GM21515 (cell line): ENCODE measurements around the gene SNED1.
"Not testable (repeated sequence)": the region's sequence is repeated elsewhere in the genome, so short reads cannot be mapped to it uniquely, and the experiment has no call there.

ENCODE experiments used
- ATAC-seq: cut with Tn5 transposase; IDR thresholded peaks from one replicate; pipeline ENCODE4 v1.9.1; 2021; ENCODE audit not compliant: unreplicated experiment

Gene SNED1

DNA sequence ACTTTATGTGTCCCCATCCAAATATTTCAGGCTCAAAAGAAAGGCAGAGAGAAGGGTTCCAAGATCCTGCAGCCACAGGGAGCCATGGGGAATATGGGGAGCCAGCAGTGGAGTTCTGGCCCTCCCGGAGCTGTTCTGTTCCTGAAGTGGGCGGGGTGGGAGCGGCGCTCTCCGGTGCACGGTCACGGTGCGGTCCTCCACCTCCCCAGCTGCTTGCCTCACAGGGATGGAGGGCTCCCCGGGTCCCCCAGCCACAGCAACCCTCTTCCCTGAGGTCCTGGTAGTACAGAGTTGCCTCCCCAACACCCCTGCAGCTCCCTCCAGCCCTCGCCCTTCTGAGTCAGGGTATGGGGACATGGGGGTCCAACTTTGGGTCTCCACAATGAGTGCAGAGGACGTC lies 26.2 kb upstream of the SNED1 start:
- ATAC-seq, result no peak

DNA sequence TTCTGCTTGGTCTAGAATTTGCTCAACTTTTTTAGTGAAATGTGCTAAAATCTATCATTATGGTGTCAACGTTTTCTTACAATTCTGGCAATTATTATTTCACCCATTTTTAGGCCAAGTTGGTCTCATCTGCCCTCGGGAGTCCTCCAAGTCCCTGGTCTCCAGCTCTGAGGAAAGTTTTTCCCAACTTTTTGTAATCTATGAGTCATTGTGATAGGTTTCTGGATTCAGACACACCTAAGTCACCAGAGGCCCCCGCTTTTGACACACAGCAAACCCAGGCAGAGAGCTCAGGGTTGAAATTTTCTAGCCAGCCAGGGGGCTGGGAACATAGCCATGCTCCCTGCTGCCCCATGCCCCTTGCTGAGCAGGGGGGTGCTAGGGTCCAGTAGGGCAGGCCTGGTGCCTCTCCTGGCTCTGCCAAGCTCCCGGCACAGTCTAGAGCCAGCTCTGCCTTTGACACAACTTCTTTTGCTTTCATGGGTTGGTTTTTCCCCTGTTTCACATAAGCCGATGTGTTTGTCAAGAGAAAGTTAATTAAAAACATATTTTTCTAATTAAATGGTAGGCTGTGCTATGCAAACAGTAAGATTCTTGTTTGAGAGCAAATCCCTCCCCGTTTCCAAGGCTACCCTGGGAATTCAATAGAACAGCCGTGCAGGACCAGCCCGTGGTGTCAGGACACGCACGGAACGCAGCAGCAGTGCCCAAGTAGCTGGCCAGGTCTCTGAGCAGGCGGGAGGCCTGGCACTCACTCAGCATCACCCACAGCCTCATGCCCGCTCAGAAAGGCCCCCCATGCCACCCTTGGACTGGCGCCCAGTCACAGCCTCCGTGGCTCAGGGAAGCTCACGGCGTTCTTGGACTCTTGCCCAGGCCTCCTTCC lies 25.5 kb upstream of the SNED1 start:
- ATAC-seq, result no peak

DNA sequence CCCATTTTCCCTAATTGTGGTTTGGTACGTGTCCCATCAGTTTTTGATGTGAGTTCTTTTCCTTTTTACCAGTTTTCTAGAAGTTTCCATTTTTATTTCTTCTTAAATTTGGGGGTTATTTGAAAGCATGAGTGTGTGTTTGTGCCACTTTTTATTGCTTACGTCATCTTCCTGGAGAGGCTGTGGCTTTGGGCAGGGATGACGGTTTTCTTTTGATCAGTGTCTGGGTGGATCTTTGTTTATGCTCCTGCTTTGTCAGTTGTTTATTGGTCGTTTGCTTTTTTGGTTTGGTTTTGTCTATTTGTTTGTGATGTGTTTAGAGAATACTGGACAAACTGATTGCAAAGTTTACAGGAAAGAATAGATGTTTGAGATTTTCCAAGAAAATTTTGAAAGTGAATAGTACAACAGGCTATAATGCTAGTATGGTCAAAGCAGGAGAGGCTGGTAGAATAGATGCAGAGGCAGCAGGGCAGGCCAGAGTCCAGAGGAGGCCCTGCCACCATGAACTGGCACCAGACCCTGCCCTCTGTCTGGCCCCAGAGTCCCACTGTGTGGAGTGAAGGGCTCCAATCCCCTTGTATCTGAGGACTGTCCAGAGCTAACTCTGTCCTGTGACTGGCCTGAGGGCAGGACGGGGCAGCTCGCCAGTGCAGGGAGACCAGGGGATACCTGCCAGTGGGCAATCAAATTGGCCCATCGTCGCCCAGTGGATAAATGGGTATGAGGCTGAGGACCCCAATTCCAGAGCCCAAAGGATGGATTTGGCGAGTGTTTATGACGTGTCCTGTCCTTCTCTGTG lies 23.4 kb upstream of the SNED1 start:
- ATAC-seq, result no peak

DNA sequence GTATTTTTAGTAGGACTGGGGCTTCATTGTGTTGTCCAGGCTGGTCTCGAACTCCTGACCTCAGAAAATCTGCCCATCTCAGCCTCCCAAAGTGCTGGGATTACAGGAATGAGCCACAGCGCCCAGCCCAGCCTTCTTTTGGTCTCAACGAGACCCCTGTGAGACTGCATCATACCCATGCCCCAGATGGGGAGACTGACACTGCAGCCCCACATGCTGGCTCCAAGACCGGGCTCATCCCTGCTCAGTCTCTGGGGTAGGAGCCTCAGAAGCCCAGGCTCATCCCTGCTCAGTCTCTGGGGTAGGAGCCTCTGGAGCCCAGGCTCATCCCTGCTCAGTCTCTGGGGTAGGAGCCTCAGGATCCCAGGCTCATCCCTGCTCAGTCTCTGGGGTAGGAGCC lies 22.5 kb upstream of the SNED1 start:
- not testable (repeated sequence) for ATAC-seq

DNA sequence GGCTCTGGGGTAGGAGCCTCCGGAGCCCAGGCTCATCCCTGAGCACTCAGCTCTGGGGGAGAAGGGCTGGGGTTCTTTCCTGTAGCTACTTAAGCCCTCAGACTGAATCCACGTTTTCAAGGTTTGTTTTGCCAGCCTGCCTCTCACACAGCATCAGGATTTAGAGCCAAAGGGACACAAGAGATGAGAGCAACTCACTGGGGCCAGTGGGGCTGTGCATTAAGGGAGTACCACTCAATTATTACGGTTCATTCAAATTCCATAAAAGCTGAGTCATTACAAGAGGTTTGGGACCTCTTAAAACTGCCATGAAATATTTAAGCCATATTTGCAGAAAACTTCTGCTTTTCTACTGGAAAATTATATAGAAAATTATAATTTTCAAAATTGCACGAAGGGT lies 17.1 kb upstream of the SNED1 start:
- ATAC-seq, result no peak

DNA sequence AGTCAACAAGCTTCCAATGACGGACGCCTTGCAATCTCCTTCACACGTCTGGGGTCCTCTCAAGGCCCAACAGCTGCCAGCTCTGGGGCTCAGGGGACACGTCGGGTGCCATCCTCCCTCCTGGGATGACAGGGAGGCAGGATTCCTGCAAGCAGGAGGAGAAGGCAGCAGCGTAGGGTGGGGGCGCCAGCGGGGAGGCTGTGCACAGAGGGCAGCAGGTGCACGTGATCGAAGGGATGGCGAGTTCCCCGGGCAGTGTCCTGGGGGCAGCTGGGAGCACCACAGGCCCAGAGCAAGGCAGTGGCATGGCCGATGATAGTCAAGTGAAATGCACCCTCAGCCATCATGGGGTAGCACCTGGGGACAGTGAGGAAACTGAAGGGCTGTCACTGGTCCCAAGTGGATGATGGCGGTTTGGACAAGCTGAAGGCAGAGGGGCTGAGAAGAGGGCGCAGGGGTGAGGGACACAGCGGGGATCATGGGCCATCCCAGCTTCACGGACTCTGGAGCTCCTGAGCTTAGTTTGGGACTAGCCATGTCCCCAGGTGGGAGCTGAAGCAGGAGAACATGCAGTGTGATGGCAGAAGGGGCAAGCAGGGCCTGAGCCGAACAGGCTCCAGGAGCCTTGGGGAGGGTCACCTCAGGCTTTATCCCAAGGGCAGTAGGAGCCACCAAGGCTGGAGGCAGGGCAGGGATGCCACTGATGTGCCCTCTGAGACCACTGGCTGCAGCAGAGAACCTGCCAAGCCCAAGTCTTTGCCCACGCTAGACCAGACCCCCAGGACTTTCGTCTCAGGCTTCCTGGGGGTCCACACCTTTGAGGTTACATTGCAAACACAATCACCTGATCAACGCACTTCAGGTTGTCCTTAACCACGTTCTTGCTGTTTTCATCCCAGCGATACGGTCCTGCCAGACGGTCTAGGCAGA lies 16.3 kb upstream of the SNED1 start:
- ATAC-seq, result no peak

DNA sequence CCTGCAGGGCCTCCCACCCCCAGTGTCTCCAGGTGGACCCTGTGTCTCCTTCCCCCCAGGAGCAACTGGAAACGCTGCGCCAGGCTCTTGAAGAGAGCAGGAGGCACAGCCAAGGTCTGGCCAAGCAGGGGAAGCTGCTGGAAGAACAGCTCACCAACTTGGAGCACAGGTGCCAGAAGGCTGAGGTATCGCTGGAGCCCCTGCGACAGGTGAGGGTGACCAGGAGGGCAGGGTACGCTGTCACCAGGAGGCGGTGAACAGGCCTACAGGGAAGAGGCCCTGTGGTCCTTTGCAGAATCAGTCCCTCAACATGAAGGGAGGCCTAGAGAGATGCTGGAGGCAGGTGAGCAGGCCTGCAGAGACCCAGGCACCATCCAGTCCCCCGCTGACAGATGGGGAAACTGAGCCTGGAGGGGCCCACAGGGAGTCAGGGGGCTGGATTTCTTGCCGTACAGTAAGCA lies 15.6 kb upstream of the SNED1 start:
- no peak for ATAC-seq

DNA sequence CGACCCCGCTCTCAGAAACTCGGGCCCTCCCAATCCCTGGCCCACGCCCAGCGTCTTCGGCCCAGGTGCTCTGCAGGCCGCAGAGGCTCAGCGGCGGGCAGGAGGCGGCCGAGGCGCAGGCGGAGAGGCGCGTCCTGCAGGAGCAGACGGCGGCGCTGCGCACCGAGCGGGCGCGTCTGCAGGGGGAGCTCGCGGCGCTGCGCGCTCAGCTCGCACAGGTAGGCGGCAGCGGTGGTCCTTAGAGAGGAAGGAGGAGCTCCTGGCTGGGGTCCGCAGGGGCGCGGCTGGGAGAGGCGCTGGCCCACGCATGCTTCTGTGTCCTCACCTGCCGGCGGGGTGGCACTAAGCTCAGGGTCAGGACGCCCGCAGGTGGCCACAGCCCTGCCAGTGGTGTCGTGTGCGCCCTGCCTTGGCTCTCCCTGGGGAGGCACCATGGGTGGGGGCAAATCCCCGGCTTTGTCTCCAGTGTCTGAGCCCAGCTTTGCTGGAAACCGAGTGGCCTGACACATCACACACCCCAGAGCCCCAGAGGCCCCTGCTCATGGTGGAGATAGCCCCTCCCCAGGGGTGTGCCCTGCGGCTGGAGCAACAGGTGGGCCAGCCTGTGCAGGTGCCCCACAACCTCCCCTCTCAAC lies 14.9 kb upstream of the SNED1 start:
- ATAC-seq, result no peak

DNA sequence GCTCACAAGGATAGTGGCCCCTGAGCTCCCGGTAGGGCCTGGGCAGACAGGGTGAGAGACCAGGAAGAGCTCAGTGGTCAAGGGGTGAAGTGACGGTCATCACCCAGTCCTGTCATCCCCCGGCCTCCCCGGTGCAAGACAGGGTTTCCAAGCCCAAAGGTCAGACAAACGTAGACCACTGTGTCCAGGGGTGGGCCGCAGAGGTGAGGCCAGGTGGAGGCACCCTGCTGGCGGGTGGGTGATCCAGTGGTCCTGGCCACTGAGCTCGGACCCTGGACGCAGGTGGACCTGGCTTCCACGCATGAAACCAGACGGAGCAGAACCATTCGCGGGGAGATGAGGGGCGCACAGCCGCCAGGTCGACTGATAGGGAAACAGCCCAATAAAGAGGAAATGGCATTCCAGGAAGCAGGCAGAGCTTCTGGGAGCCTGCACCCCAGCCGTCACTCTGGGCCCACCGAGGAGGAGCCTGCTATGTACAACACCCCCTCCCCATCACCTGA lies 14.4 kb upstream of the SNED1 start:
- ATAC-seq, result no peak

DNA sequence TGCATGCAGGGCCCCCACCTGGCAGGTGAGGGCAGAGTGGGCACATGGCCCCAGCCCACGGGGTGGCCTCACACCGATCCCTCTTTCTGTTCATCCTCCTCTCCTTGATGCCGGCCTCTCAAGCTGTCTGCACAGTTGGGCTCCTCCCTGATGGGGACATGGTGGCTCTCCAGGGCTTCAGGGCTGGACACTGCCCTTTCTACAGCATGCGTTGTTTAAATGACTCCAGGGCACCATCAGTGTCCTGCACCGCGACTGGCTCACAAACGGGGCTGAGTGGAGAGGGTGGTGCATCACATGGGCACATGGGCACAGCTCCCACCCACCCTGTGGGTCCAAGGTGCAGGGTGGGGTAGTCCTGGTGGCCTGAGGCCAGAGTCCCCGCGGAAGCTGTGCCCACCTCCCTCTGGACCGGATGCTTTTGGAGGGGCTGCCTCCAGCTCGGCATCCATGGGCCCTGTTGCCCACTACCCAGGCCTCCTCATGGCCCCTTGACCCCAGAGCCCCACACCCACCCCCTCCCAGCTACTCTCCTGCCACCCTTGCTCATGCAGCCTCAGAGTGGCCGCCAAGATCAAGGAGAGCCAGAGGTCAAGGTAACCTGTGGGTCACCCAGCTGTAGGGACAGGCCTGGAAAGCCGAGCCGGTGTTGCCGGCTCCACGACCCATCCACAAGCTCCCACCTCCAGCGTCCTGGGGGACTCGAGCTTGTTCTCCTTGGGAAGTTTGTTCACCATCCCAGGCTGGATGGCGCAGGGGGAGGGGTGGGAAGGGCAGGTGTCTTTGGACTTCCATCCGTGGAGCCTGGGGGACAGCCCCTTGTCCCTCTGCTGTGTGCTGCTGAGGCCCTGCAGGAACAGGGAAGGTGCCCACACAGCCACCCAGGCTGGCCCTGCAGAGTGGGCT lies 12.3 kb upstream of the SNED1 start:
- no peak for ATAC-seq

DNA sequence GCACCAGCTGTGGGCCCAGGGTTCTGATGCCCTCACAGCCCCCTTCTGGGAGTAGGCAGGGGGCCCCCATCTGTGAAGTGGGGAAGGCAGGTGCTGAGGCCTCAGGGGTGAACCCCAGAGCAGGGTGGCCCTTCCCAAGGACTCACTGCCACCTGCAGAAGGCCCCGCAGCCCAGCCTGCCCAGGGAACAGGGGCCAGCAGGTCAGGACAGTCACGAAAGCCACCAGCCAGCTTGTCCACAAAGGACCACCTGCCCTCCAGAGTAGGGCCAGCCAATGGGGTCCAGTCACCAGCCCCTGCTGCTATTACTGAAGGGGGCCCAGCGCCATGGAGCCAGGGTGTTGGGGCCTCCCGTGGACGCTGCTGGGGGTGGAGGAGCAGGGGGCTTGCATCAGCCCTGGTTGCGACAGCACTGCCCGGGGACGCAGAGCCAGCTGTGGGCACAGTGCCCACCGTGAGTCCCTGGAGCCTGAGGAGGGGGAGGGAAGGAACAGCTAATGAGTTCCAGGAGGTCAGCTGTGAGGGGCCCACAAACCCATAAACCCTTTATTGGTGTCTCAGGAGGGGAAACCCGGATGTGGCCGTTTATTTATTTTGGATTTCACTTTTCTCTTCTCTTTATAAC lies 11.5 kb upstream of the SNED1 start:
- no peak for ATAC-seq

DNA sequence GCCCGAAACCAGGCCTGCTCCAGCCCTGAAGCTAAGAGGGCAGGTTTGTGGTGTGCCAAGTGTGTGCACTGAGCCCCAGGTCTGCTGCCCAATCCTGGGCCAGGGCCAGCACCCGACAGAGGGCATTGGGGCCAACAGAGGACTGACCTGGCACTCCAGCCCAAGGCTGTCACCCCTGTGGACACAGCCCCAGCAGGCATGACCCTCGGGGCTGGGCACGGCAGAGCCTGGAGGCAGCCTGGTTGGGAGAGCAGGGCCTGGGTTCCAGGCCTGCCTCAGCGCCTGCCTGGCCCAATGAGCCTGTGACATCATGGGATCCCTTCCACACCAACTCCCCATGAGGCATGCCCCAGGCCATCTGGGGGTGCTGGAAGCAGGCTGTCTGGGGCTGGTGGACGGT lies 10.8 kb upstream of the SNED1 start:
- ATAC-seq, result no peak

DNA sequence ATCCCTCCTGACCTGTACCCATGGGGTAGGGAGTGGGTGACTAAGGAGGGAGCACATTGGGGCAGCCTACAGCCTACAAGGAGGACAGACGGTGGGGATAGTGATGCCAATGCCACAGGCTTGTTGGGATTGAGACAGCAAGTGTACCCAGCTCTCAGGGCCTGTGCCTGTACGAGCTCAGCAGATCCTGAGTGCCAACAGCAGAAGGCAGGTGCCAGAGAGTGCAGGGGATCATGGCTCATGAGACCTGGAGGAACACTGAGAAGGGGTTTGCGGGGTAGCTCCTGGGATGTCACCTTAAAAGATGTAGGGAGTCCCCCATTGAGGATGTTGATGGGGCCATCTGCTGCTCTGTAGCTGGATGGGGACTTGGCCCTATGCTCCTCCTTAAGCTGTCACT lies 10.3 kb upstream of the SNED1 start:
- no peak for ATAC-seq

DNA sequence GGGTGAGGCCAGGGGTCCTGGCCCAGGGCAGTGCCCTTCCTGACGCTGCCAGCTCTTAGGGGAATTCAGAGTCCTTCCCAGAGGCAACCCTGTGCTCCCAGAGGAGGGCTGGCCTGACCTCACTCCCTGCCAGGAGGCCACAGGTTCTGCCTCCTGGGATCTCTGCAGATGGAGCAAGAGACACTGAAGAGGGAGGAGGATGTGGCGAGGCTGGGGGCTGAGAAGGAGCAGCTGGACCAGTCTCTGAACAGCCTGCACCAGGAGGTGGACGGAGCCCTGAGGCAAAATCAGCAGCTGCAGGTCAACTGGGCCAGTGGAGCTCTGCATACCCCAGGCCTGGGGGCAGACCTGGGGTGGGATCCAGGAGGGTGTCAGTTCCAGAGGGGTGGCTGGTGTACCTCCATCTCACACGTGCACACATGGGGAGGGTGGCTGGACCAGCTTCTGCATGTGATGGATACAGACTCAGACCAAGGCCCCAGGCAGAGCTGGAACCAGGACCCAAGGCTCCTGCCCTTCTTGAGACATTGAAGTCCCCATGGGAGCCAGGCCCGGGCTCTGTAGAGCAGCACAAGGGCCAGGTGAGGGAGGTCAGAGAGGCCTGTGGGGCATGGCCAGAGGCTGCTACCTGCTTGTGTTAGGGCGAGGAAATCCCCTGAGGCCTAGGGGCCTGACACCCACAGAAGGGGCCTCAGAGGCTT lies 9.7 kb upstream of the SNED1 start:
- ATAC-seq, result no peak

DNA sequence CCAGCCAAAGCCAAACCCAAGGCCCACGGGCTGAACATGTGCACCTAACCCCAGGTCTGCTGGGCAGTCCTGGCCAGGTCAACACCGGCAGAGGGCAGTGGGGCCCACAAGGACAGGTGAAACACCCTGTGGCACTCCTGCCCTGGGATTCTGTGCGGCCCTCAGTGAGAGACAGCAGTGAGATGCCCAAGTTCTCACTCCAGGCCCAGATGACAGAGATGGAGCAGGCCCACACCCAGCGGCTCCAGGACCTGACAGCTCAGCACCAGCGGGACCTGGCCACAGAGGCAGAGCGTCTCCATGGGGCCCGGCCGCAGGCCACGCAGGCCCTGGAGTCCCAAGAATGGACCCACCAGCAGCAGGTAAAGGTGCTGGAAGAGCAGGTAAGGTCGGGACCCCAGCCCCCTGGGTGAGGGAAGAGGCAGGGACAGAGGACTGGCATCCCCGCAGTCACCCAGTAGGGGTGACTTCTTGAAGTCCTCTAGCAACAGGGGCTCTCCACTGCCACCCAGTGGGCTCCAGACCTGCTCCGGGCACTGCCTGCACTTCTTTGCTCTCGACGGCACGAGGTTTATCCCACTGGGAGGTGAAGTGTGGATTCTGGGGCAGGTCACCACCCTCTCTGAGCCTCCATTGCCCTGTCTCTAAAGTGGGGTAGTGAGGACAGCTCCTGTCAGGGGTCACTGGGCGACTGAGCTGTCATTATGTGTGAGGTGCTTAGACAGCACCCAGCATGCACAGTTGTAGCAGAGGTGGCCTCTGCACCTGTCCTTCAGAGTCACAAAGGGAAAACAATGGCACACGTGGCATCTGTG lies 8.8 kb upstream of the SNED1 start:
- no peak for ATAC-seq

DNA sequence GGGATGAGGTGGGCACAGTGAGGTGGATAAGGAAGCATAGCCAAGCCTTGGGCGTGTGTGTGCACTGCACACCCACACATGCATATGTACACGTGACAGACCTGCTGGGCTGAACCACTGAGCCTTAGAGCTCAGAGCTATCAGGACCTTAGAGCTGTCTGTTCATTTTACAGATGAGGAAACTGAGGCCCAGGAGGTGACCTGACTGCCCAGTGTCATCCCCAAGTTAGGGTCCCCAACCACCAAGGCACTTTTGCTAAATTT lies 8.2 kb upstream of the SNED1 start:
- ATAC-seq, result no peak

DNA sequence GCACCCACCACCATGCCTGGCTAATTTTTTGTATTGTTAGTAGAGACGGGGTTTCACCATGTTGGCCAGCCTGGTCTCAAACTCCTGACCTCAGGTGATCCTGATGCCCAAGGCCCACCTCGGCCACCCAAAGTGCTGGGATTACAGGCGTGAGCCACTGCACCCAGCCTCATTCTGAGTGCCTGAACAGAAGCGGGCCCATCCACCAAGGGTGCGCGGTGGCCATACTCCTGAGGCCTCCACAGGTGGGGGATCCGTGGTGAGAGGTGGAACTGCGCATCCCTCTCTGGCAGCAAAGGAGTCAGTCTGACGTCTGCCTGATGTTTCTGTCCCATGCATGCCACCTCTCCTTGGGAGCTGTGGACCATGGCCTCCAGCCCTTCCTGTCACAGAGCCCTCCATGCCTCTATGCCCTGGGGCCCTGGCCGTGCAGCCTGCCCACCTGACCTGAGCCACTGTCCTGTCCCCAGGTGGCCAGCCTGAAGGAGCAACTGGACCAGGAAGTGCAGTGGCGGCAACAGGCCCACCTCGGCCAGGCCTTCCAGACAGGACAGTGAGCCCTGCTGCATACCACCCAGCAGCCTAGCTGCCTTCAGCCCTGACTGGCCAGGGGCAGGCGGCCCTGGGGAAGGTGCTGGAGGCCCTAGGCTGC lies 7.6 kb upstream of the SNED1 start:
- no peak for ATAC-seq
